RWPE2 (cell line): Measurements from ENCODE around the gene NCS1.

ENCODE experiments used
- ATAC-seq: fragments of 200-7000 bp; cut with Tn5 transposase; 3 replicates; pipeline ENCODE4 v1.9.1; 2021; ENCODE audit warnings: low read depth
- DNase-seq: peaks from one replicate; pipeline ENCODE4 v3.0.0-alpha.2; 2020; ENCODE audit warnings: low spot score
- H3K27ac ChIP-seq: fragments of 450-650 bp; 2 replicates; pipeline ENCODE4 v1.5.1; 2017; ENCODE audit warnings: mild to moderate bottlenecking; ENCODE audit not compliant: poor library complexity, severe bottlenecking
- H3K27me3 ChIP-seq: fragments of 250-450 bp; sonication (Bioruptor Pico); 2 replicates; pipeline ENCODE4 v1.5.1; 2021; ENCODE audit warnings: mild to moderate bottlenecking, moderate library complexity; ENCODE audit not compliant: insufficient read depth, poor library complexity, severe bottlenecking
- H3K36me3 ChIP-seq: fragments of 250-450 bp; sonication (Bioruptor Pico); 2 replicates; pipeline ENCODE4 v1.5.1; 2020; ENCODE audit warnings: low read depth, mild to moderate bottlenecking, moderate library complexity
- H3K4me1 ChIP-seq: fragments of 250-450 bp; sonication (Bioruptor Pico); 2 replicates; pipeline ENCODE4 v1.5.1; 2021; ENCODE audit warnings: mild to moderate bottlenecking, moderate library complexity; ENCODE audit not compliant: insufficient read depth, poor library complexity, severe bottlenecking
- H3K4me3 ChIP-seq: fragments of 250-450 bp; sonication (Bioruptor Pico); 2 replicates; pipeline ENCODE4 v1.5.1; 2021; ENCODE audit warnings: mild to moderate bottlenecking, moderate library complexity; ENCODE audit not compliant: severe bottlenecking
- H3K9me3 ChIP-seq: fragments of 250-450 bp; sonication (Bioruptor Pico); 2 replicates; pipeline ENCODE4 v1.5.1; 2021; ENCODE audit warnings: mild to moderate bottlenecking, moderate library complexity; ENCODE audit not compliant: severe bottlenecking
- TF ChIP-seq, protein P1 (sequence below): fragments of 450-650 bp; IDR thresholded peaks from one replicate; pipeline ENCODE4 v1.5.1; 2017; ENCODE audit warnings: mild to moderate bottlenecking, moderate library complexity; ENCODE audit not compliant: poor library complexity, severe bottlenecking

NCS1 gene

GRCh38 chr9:130232899-130233586 is 60.8 kb downstream of the NCS1 start:
- ATAC-seq: no peak
- Histone ChIP-seq H3K27me3 (no peaks in the 10 kb centered on the region), H3K4me1 (no peaks in the 10 kb centered on the region), H3K4me3 (no peak overlapping the region), H3K36me3 (peaks cover 13% of the 10 kb centered on the region), H3K9me3 (no peaks in the 10 kb centered on the region), H3K27ac (no peak overlapping the region)
- TF ChIP-seq, protein P1, sequence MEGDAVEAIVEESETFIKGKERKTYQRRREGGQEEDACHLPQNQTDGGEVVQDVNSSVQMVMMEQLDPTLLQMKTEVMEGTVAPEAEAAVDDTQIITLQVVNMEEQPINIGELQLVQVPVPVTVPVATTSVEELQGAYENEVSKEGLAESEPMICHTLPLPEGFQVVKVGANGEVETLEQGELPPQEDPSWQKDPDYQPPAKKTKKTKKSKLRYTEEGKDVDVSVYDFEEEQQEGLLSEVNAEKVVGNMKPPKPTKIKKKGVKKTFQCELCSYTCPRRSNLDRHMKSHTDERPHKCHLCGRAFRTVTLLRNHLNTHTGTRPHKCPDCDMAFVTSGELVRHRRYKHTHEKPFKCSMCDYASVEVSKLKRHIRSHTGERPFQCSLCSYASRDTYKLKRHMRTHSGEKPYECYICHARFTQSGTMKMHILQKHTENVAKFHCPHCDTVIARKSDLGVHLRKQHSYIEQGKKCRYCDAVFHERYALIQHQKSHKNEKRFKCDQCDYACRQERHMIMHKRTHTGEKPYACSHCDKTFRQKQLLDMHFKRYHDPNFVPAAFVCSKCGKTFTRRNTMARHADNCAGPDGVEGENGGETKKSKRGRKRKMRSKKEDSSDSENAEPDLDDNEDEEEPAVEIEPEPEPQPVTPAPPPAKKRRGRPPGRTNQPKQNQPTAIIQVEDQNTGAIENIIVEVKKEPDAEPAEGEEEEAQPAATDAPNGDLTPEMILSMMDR: no peak
- no peak for DNase-seq

DNA sequence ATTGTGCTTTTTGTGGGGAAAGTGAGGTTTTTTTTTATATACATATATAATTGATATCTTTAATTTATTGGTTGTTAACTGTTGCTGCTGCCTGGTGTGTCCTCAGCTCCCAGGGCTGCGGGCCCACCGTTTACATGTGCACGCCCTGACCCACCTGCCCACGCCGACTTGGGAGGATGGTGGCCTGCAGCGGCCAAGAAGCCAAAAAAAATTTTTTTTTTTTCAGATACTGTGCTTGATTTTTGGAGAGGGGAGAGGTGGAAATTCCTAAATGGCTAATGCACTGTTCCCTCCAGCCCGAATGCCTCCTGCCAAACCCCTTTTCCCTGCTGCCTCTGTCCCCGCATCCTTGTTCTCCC is 61.4 kb downstream of the NCS1 start:
- no peaks in the 10 kb centered on the region for H3K27me3 ChIP-seq
- no peak overlapping the region for H3K27ac ChIP-seq
- H3K36me3 ChIP-seq: peaks cover 13% of the 10 kb centered on the region
- no peaks in the 10 kb centered on the region for H3K9me3 ChIP-seq
- TF ChIP-seq, protein P1: no peak
- H3K4me1 ChIP-seq: no peaks in the 10 kb centered on the region
- ATAC-seq: no peak
- no peak overlapping the region for H3K4me3 ChIP-seq
- no peak for DNase-seq

GRCh38 chr9:130234340-130235260 is 62.4 kb downstream of the NCS1 start:
- no peak for ATAC-seq
- H3K36me3 ChIP-seq: peaks cover 9% of the 10 kb centered on the region
- TF ChIP-seq, protein P1: no peak
- no peak overlapping the region for H3K27ac ChIP-seq
- DNase-seq: no peak
- no peaks in the 10 kb centered on the region for H3K9me3 ChIP-seq
- H3K4me1 ChIP-seq: no peaks in the 10 kb centered on the region
- H3K4me3 ChIP-seq: no peak overlapping the region
- H3K27me3 ChIP-seq: no peaks in the 10 kb centered on the region

- Histone ChIP-seq H3K27me3 (no peaks in the 10 kb centered on the region), H3K27ac (no peak overlapping the region), H3K4me3 (no peak overlapping the region), H3K4me1 (no peaks in the 10 kb centered on the region), H3K9me3 (no peaks in the 10 kb centered on the region), H3K36me3 (peaks cover 5% of the 10 kb centered on the region; the same call in 1 of the 2 replicates)
- ATAC-seq: peak; percentile 9; the same call in 1 of the 3 replicates
- TF ChIP-seq, protein P1: peak; percentile 96
- no peak for DNase-seq
Measured at GRCh38 chr9:130235558-130236435, 63.6 kb downstream of the NCS1 start.
